Measurements from ENCODE around the gene ZDHHC5. TPM values are rescaled to one million over a fixed set of nuclear protein-coding genes. Genes with fewer than 3 reads are reported as not detected.
A peak's percentile ranks its signal among the peaks of the same experiment; 100 is the strongest.

Gene ZDHHC5
- total RNA-seq, 4 donors from 2014 or later = 44.1 to 61.5 (median 50.7) TPM

- no peak for TF ChIP-seq CTCF (IDR thresholded peaks at IDR 0.05)
- ATAC-seq (ENCODE audit: low FRiP score) (no peak), DNase-seq (ENCODE audit: low spot score) (no peak)
These were observed 79.0 kb downstream of the ZDHHC5 start for GRCh38 chr11:57746920-57747319.

Small RNA genes lying within 50 kb of the gene (small RNA-seq; reads per million reads assigned to genes)
- gene MIR130A (369 reads per million, percentile 98 among the genes with 10 or more reads in this experiment), gene TMX2-CTNND1 (not detected)

Other genes starting within 250 kb of the ZDHHC5 start
- 100 to 1,000 TPM in 3 of 4 donors, 10 to 100 TPM in 1; 73.3 to 152 (median 112) TPM for gene SLC43A3, start 241.0 kb upstream of the ZDHHC5 start, total RNA-seq
- 1 to 10 TPM in 1 of 4 donors, under 1 TPM in 2, not detected in 1; 0.25 to 1.4 (median 0.74) TPM for gene RTN4RL2, start 207.6 kb upstream of the ZDHHC5 start, total RNA-seq
- 10 to 100 TPM; 11.5 to 40.4 (median 16.5) TPM for gene SLC43A1, start 152.4 kb upstream of the ZDHHC5 start, total RNA-seq
- 10 to 100 TPM; 42.9 to 49.0 (median 45.9) TPM for gene TIMM10, start 137.4 kb upstream of the ZDHHC5 start, total RNA-seq
- not detected for gene SMTNL1, start 130.5 kb upstream of the ZDHHC5 start, total RNA-seq
- gene UBE2L6, start 100.4 kb upstream of the ZDHHC5 start, total RNA-seq = 100 to 1,000 TPM in 1 of 4 donors, 10 to 100 TPM in 3; 46.5 to 104 (median 52.6) TPM
- 1,000 to 10,000 TPM in 1 of 4 donors, 100 to 1,000 TPM in 3; 500 to 1,674 (median 892) TPM for gene SERPING1, start 70.4 kb upstream of the ZDHHC5 start, total RNA-seq
- gene YPEL4, start 18.2 kb upstream of the ZDHHC5 start, total RNA-seq = 1 to 10 TPM in 3 of 4 donors, under 1 TPM in 1; 0.63 to 1.8 (median 1.5) TPM
- 10 to 100 TPM; 12.3 to 26.1 (median 15.7) TPM for gene CLP1, start 10.4 kb upstream of the ZDHHC5 start, total RNA-seq
- 10 to 100 TPM; 10.7 to 14.4 (median 12.2) TPM for gene MED19, start 44.1 kb downstream of the ZDHHC5 start, total RNA-seq
- gene TMX2, start 44.5 kb downstream of the ZDHHC5 start, total RNA-seq = 10 to 100 TPM; 49.0 to 73.9 (median 68.8) TPM
- gene SELENOH, start 73.4 kb downstream of the ZDHHC5 start, total RNA-seq = 100 to 1,000 TPM; 101 to 123 (median 113) TPM
- gene BTBD18, start 83.7 kb downstream of the ZDHHC5 start, total RNA-seq = not detected
- 100 to 1,000 TPM in 2 of 4 donors, 10 to 100 TPM in 2; 85.5 to 174 (median 105) TPM for gene CTNND1, start 93.7 kb downstream of the ZDHHC5 start, total RNA-seq